ENCODE data around the gene VPS72. TPM values are rescaled to one million over a fixed set of nuclear protein-coding genes. Genes with fewer than 3 reads are reported as not detected.
A peak's percentile ranks its signal among the peaks of the same experiment; 100 is the strongest.

The VPS72 gene
- total and polyA plus RNA-seq, 10 of the 15 experiments (the other 5 are each of a cell fraction or from before 2014, with no cell fraction given): 6.7 to 77.8 (median 58.1) TPM

GRCh38 chr1:151146412-151147131 is 43.4 kb downstream of the VPS72 start, which contains the start of gene SEMA6C (continued):
- TF ChIP-seq RELB (IDR thresholded peaks at IDR 0.05; ENCODE audit: low read depth) (0 out of 2 replicates have a peak, but pooled peaks have one; percentile 19), ZNF592 (IDR thresholded peaks at IDR 0.05) (no peak), SMARCA5 (IDR thresholded peaks at IDR 0.05) (no peak), NRF1 (conservative IDR thresholded peaks at IDR 0.05; ENCODE audit: low read depth, low read length) (no peak), ZNF687 (IDR thresholded peaks at IDR 0.05) (no peak), ZNF622 (IDR thresholded peaks at IDR 0.05) (no peak), RUNX3 (IDR thresholded peaks at IDR 0.05; ENCODE audit: low read length) (no peak), IRF3 (IDR thresholded peaks at IDR 0.05) (peak; percentile 23; the same call in 1 of the 2 replicates), PML (IDR thresholded peaks at IDR 0.05; ENCODE audit: low read length) (no peak), PAX5 (IDR thresholded peaks at IDR 0.05; ENCODE audit: borderline replicate concordance, low read depth, low read length) (no peak), MTA2 (IDR thresholded peaks at IDR 0.05; ENCODE audit: low read depth) (no peak), TAF1 (IDR thresholded peaks at IDR 0.05; ENCODE audit: borderline replicate concordance, low read depth, low read length) (no peak), CHD2 (IDR thresholded peaks at IDR 0.05; ENCODE audit: borderline replicate concordance, low read depth, low read length) (0 out of 2 replicates have a peak, but pooled peaks have one; percentile 35), REST (IDR thresholded peaks at IDR 0.05; ENCODE audit: low read depth, low read length) (no peak), BRCA1 (IDR thresholded peaks at IDR 0.05; ENCODE audit: low read depth, low read length) (no peak)
